Kidney epithelial cell (primary cell): ENCODE measurements around the gene ACOT8. TPM values are rescaled to one million over a fixed set of nuclear protein-coding genes. Genes with fewer than 3 reads are reported as not detected.
A peak's percentile ranks its signal among the peaks of the same experiment; 100 is the strongest.

Experiments used
- DNase-seq: peaks from one replicate; pipeline ENCODE4 v3.0.0-alpha.2; 2010; ENCODE audit warnings: low read depth
- H3K27me3 ChIP-seq: 2 replicates; pipeline ENCODE4 v1.6.0; 2011; ENCODE audit warnings: low read length; ENCODE audit not compliant: control insufficient read depth, insufficient read depth
- H3K36me3 ChIP-seq: 2 replicates; pipeline ENCODE4 v1.5.1; 2011; ENCODE audit warnings: low read length; ENCODE audit not compliant: control insufficient read depth, insufficient read depth
- H3K4me3 ChIP-seq: 2 replicates; pipeline ENCODE4 v1.5.1; 2011; ENCODE audit warnings: low read depth, mild to moderate bottlenecking, control low read depth, low read length
- CTCF ChIP-seq: IDR thresholded peaks from 2 replicates; pipeline ENCODE4 v1.5.1; 2011; ENCODE audit warnings: mild to moderate bottlenecking, moderate library complexity, low read length, control low read depth, inconsistent platforms; ENCODE audit not compliant: insufficient read depth, poor library complexity, severe bottlenecking
- total RNA-seq: library from RNA; depleted of rRNA; stranded (reverse); fragments of >200 nt; gene quantifications from 2 replicates; pipeline ENCODE4 v1.2.3, GENCODE V29; 2015

ACOT8 gene
- total RNA-seq, 1 donor from 2014 or later: 35.3 TPM

- TF ChIP-seq CTCF: no peak
- Histone ChIP-seq H3K4me3 (no peak overlapping the region), H3K36me3 (no peaks in the 10 kb centered on the region), H3K27me3 (no peaks in the 10 kb centered on the region)
- DNase-seq: no peak
Measured at GRCh38 chr20:45796337-45797065, 60.7 kb downstream of the ACOT8 start.

- no peak for DNase-seq
- no peak for TF ChIP-seq CTCF
- no peaks in the 10 kb centered on the region for H3K36me3 ChIP-seq
- no peaks in the 10 kb centered on the region for H3K27me3 ChIP-seq
- H3K4me3 ChIP-seq: peak overlapping the region; percentile 69
Measured at GRCh38 chr20:45792317-45793118, 64.7 kb downstream of the ACOT8 start.

Other genes starting within 250 kb of the ACOT8 start
- not detected in 2 replicates for gene WFDC10A, start 227.7 kb downstream of the ACOT8 start, total RNA-seq
- not detected in 2 replicates for gene WFDC9, start 226.1 kb downstream of the ACOT8 start, total RNA-seq
- gene WFDC11, start 187.2 kb downstream of the ACOT8 start, total RNA-seq: not detected in 2 replicates
- not detected in 2 replicates for gene WFDC13, start 155.4 kb downstream of the ACOT8 start, total RNA-seq
- gene WFDC10B, start 152.4 kb downstream of the ACOT8 start, total RNA-seq: not detected in 2 replicates
- gene SPINT4, start 135.0 kb downstream of the ACOT8 start, total RNA-seq: not detected in 2 replicates
- not detected in 2 replicates for gene WFDC3, start 65.5 kb downstream of the ACOT8 start, total RNA-seq
- gene DNTTIP1, start 65.4 kb downstream of the ACOT8 start, total RNA-seq: 46.7 and 48.2 TPM in 2 replicates
- gene UBE2C, start 44.7 kb downstream of the ACOT8 start, total RNA-seq: 25.9 and 31.3 TPM in 2 replicates
- not detected in 2 replicates for gene TNNC2, start 30.1 kb downstream of the ACOT8 start, total RNA-seq
- gene SNX21, start 23.6 kb downstream of the ACOT8 start, total RNA-seq: 24.7 and 28.4 TPM in 2 replicates
- gene ZSWIM3, start 222 bp upstream of the ACOT8 start, total RNA-seq: 3.8 and 4.7 TPM in 2 replicates
- gene ZSWIM1, start 23.8 kb upstream of the ACOT8 start, total RNA-seq: 12.7 and 16.2 TPM in 2 replicates
- 0.21 and 0.25 TPM in 2 replicates for gene SPATA25, start 30.2 kb upstream of the ACOT8 start, total RNA-seq
- gene NEURL2, start 33.8 kb upstream of the ACOT8 start, total RNA-seq: 7.9 and 9.0 TPM in 2 replicates
- gene CTSA, start 33.9 kb upstream of the ACOT8 start, total RNA-seq: 136 and 192 TPM in 2 replicates
- 55.8 and 71.1 TPM in 2 replicates for gene PLTP, start 54.8 kb upstream of the ACOT8 start, total RNA-seq
- gene PCIF1, start 77.3 kb upstream of the ACOT8 start, total RNA-seq: 22.4 and 29.2 TPM in 2 replicates
- gene ZNF335, start 114.8 kb upstream of the ACOT8 start, total RNA-seq: 20.3 and 26.7 TPM in 2 replicates
- gene MMP9, start 151.5 kb upstream of the ACOT8 start, total RNA-seq: 33.8 and 39.5 TPM in 2 replicates
- gene SLC12A5, start 171.8 kb upstream of the ACOT8 start, total RNA-seq: 1.3 TPM in 1 of 2 replicates, not detected in the other
- gene NCOA5, start 232.6 kb upstream of the ACOT8 start, total RNA-seq: 30.5 and 31.4 TPM in 2 replicates